GM12878 (cell line): Measurements from ENCODE around the gene LIPE. TPM values are rescaled to one million over a fixed set of nuclear protein-coding genes. Genes with fewer than 3 reads are reported as not detected.

Experiments used
- BACH1 ChIP-seq: fragments of 450-650 bp; IDR thresholded peaks from 2 replicates; pipeline ENCODE4 v1.6.1; 2017; ENCODE audit warnings: mild to moderate bottlenecking, borderline replicate concordance
- CBX3 ChIP-seq: fragments of 200-600 bp; sonication (generic); IDR thresholded peaks from 2 replicates; pipeline ENCODE4 v1.6.1; 2016; ENCODE audit warnings: low read depth, borderline replicate concordance
- CHD2 ChIP-seq: IDR thresholded peaks from 2 replicates; pipeline ENCODE4 v1.6.1; 2011; ENCODE audit warnings: low read depth, low read length, improper control_type of control experiment, borderline replicate concordance
- CREM ChIP-seq: IDR thresholded peaks from 2 replicates; pipeline ENCODE4 v1.6.1; 2014; ENCODE audit warnings: antibody characterized with exemption, low read depth
- DPF2 ChIP-seq: fragments of 450-650 bp; IDR thresholded peaks from 2 replicates; pipeline ENCODE4 v1.6.1; 2017; ENCODE audit warnings: mild to moderate bottlenecking
- EGR1 ChIP-seq, 2 experiments: IDR thresholded peaks; 1 replicate in 1 of 2; 2 replicates in 1 of 2; pipeline ENCODE4 v1.6.1; 2011 to 2012; ENCODE audit warnings: low read depth in 2 of 2, low read length in 2 of 2, borderline replicate concordance in 1 of 2, mild to moderate bottlenecking in 1 of 2, moderate library complexity in 1 of 2
- IRF5 ChIP-seq: fragments of 450-650 bp; IDR thresholded peaks from 2 replicates; pipeline ENCODE4 v1.6.1; 2017; ENCODE audit warnings: borderline replicate concordance
- MXI1 ChIP-seq: fragments of 150-350 bp; IDR thresholded peaks from 2 replicates; pipeline ENCODE4 v1.6.1; 2011; ENCODE audit warnings: low read depth, mild to moderate bottlenecking, inconsistent platforms, low read length, improper control_type of control experiment
- NBN ChIP-seq: fragments of 450-650 bp; IDR thresholded peaks from 2 replicates; pipeline ENCODE4 v1.6.1; 2016
- NFIC ChIP-seq: IDR thresholded peaks from 2 replicates; pipeline ENCODE4 v1.6.1; 2012; ENCODE audit warnings: low read depth, mild to moderate bottlenecking, inconsistent platforms, low read length, moderate library complexity
- NR2C1 ChIP-seq: fragments of 450-650 bp; IDR thresholded peaks from 2 replicates; pipeline ENCODE4 v1.6.1; 2017; ENCODE audit warnings: antibody characterized with exemption, mild to moderate bottlenecking, moderate library complexity
- NR2C2 ChIP-seq: IDR thresholded peaks from 2 replicates; pipeline ENCODE4 v1.6.1; 2011; ENCODE audit warnings: borderline replicate concordance, low read depth; ENCODE audit not compliant: control insufficient read depth, insufficient read length
- PML ChIP-seq: IDR thresholded peaks from 2 replicates; pipeline ENCODE4 v1.6.1; 2012; ENCODE audit warnings: low read length, inconsistent platforms
- POU2F2 ChIP-seq: IDR thresholded peaks from 3 replicates; pipeline ENCODE4 v1.6.1; 2011; ENCODE audit warnings: low read depth, mild to moderate bottlenecking, low read length, borderline replicate concordance
- RB1 ChIP-seq: fragments of 450-650 bp; formaldehyde crosslinking; IDR thresholded peaks from 2 replicates; pipeline ENCODE4 v1.6.1; 2017; ENCODE audit warnings: mild to moderate bottlenecking, borderline replicate concordance
- SMAD5 ChIP-seq: IDR thresholded peaks from 2 replicates; pipeline ENCODE4 v1.6.1; 2016; ENCODE audit warnings: antibody characterized with exemption, low read depth
- SRF ChIP-seq, 2 experiments: IDR thresholded peaks; 2 replicates each; pipeline ENCODE4 v1.6.1; 2011; ENCODE audit warnings: low read depth in 2 of 2, low read length in 2 of 2, mild to moderate bottlenecking in 1 of 2, moderate library complexity in 1 of 2
- TARDBP ChIP-seq: IDR thresholded peaks from 2 replicates; pipeline ENCODE4 v1.6.1; 2016; ENCODE audit warnings: borderline replicate concordance
- ZBTB33 ChIP-seq: fragments of 450-650 bp; IDR thresholded peaks from 2 replicates; pipeline ENCODE4 v1.6.1; 2017; ENCODE audit warnings: mild to moderate bottlenecking
- ZBTB40 ChIP-seq: fragments of 450-650 bp; IDR thresholded peaks from 2 replicates; pipeline ENCODE4 v1.6.1; 2016; ENCODE audit warnings: mild to moderate bottlenecking, moderate library complexity, borderline replicate concordance
- polyA plus RNA-seq, 11 experiments: library from polyadenylated mRNA; depleted of rRNA in 4 of 11; unstranded in 6 of 11; stranded (reverse) in 5 of 11; fragments of >200 nt; fragmentation: Nextera tagmentation in 4 of 11; fragmentation: Illumina TruSeq in 1 of 11; extraction: Ambion mirVana in 4 of 11; extraction: Trizol in 1 of 11; gene quantifications; 1 replicate in 1 of 11; 2 replicates in 10 of 11; pipeline versions ENCODE4 v1.2.1 to v1.2.3, GENCODE V29; 2011 to 2016; ENCODE audit warnings: inconsistent platforms in 2 of 11, missing spikeins in 2 of 11, low read depth in 1 of 11
- total RNA-seq, 4 experiments: library from RNA; depleted of rRNA in 3 of 4; stranded (reverse); fragments of >200 nt in 3 of 4; fragmentation: Illumina TruSeq in 1 of 4; extraction: Trizol in 1 of 4; gene quantifications; 2 replicates each; pipeline versions ENCODE4 v1.2.1 to v1.2.3, GENCODE V29; 2013 to 2021
- TF ChIP-seq, protein P1 (sequence below): IDR thresholded peaks from 2 replicates; pipeline ENCODE4 v1.6.1; 2011; ENCODE audit warnings: borderline replicate concordance, low read depth, mild to moderate bottlenecking, moderate library complexity, low read length; ENCODE audit not compliant: insufficient read depth, poor library complexity, severe bottlenecking
- TF ChIP-seq, protein P2 (sequence below): IDR thresholded peaks from 2 replicates; pipeline ENCODE4 v1.6.1; 2012; ENCODE audit warnings: low read depth, low read length, improper control_type of control experiment

LIPE gene
- total and polyA plus RNA-seq, 10 of the 15 experiments (the other 5 are each of a cell fraction or from before 2014, with no cell fraction given), result 0.02 to 33.3 (median 9.5) TPM

GRCh38 chr19:42440357-42441048, 13.3 kb upstream of the LIPE start (continued):
- no peak for TF ChIP-seq ZBTB33
- TF ChIP-seq MXI1, result no peak
- TF ChIP-seq, protein P1, sequence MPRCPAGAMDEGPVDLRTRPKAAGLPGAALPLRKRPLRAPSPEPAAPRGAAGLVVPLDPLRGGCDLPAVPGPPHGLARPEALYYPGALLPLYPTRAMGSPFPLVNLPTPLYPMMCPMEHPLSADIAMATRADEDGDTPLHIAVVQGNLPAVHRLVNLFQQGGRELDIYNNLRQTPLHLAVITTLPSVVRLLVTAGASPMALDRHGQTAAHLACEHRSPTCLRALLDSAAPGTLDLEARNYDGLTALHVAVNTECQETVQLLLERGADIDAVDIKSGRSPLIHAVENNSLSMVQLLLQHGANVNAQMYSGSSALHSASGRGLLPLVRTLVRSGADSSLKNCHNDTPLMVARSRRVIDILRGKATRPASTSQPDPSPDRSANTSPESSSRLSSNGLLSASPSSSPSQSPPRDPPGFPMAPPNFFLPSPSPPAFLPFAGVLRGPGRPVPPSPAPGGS, result no peak
- no peak for TF ChIP-seq CHD2
- TF ChIP-seq EGR1 (IDR thresholded peaks at IDR 0.05; ENCODE audit: borderline replicate concordance in 1 of 2, low read depth in 2 of 2, low read length in 2 of 2), result peak in 1 of 2 experiments; percentile 61; a peak in 2 of 3 replicates
- no peak for TF ChIP-seq SMAD5
- TF ChIP-seq POU2F2, result no peak
- TF ChIP-seq DPF2, result no peak
- TF ChIP-seq ZBTB40, result no peak
- TF ChIP-seq PML, result no peak
- TF ChIP-seq NR2C1, result no peak
- TF ChIP-seq IRF5, result no peak
- TF ChIP-seq, protein P2, sequence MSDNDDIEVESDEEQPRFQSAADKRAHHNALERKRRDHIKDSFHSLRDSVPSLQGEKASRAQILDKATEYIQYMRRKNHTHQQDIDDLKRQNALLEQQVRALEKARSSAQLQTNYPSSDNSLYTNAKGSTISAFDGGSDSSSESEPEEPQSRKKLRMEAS, result no peak; the same call in 1 of the 2 replicates
- 0 out of 2 replicates have a peak, but pooled peaks have one; percentile 33 for TF ChIP-seq CREM
- no peak for TF ChIP-seq NR2C2
- no peak for TF ChIP-seq TARDBP
- no peak for TF ChIP-seq BACH1
- no peak for TF ChIP-seq RB1
- TF ChIP-seq NFIC, result no peak
- TF ChIP-seq SRF (IDR thresholded peaks at IDR 0.05; ENCODE audit: low read depth in 2 of 2, low read length in 2 of 2), result no peak
- TF ChIP-seq NBN, result 0 out of 2 replicates have a peak, but pooled peaks have one; percentile 19
- TF ChIP-seq CBX3, result no peak
